SK-N-SH treated with all-trans-retinoic acid at 6 μM for 48 hours (cell line): ENCODE measurements around the gene CCDC188.

Experiments used
- BACH2 ChIP-seq: fragments of 250-450 bp; sonication (Bioruptor Pico); IDR thresholded peaks from 2 replicates; pipeline ENCODE4 v1.9.0; 2021; ENCODE audit warnings: mild to moderate bottlenecking, borderline replicate concordance
- PATZ1 ChIP-seq: fragments of 250-450 bp; sonication (Bioruptor Pico); IDR thresholded peaks from 2 replicates; pipeline ENCODE4 v1.8.0; 2020; ENCODE audit warnings: mild to moderate bottlenecking, moderate library complexity, borderline replicate concordance
- RARB ChIP-seq: fragments of 250-450 bp; sonication (Bioruptor Pico); IDR thresholded peaks from 2 replicates; pipeline ENCODE4 v1.8.0; 2021; ENCODE audit warnings: mild to moderate bottlenecking, moderate library complexity
- SNAI2 ChIP-seq: fragments of 250-450 bp; sonication (Bioruptor Pico); IDR thresholded peaks from 2 replicates; pipeline ENCODE4 v1.5.0; 2020; ENCODE audit warnings: mild to moderate bottlenecking, moderate library complexity

- TF ChIP-seq PATZ1 (CRISPR knock-in tag) (no peak), SNAI2 (CRISPR knock-in tag) (no peak), RARB (CRISPR knock-in tag) (no peak), BACH2 (CRISPR knock-in tag) (no peak)
Measured at GRCh38 chr22:20110359-20110985, 40.4 kb downstream of the CCDC188 start.
